AG10803 (cell line): ENCODE data around the gene CDH23.

Experiments
- DNase-seq: peaks from one replicate; pipeline ENCODE4 v3.0.0; 2010; ENCODE audit warnings: low read depth
- H3K4me3 ChIP-seq: 2 replicates; pipeline ENCODE4 v1.5.1; 2011; ENCODE audit warnings: mild to moderate bottlenecking, low read length, control low read depth
- CTCF ChIP-seq: conservative IDR thresholded peaks from 2 replicates; pipeline ENCODE4 v1.5.1; 2011; ENCODE audit warnings: mild to moderate bottlenecking, low read length, control low read depth, inconsistent platforms

CDH23 gene

GRCh38 chr10:71640607-71641006, 243.9 kb downstream of the CDH23 start:
- no peak for TF ChIP-seq CTCF
- H3K4me3 ChIP-seq: no peak overlapping the region
- DNase-seq: no peak

- DNase-seq: no peak
- no peak overlapping the region for H3K4me3 ChIP-seq
- TF ChIP-seq CTCF: no peak
Measured at GRCh38 chr10:71641449-71641848, 244.7 kb downstream of the CDH23 start.

- no peak overlapping the region for H3K4me3 ChIP-seq
- no peak for TF ChIP-seq CTCF
- DNase-seq: no peak
Measured at GRCh38 chr10:71641986-71642385, 245.3 kb downstream of the CDH23 start.

GRCh38 chr10:71643904-71644303, 247.2 kb downstream of the CDH23 start:
- H3K4me3 ChIP-seq: no peak overlapping the region
- no peak for DNase-seq
- TF ChIP-seq CTCF: no peak

- H3K4me3 ChIP-seq: no peak overlapping the region
- DNase-seq: no peak
- TF ChIP-seq CTCF: no peak
Measured at GRCh38 chr10:71644307-71645180, 247.8 kb downstream of the CDH23 start.

- no peak overlapping the region for H3K4me3 ChIP-seq
- no peak for TF ChIP-seq CTCF
Measured at GRCh38 chr10:71645185-71645584, 248.5 kb downstream of the CDH23 start.

GRCh38 chr10:71646037-71646436, 249.3 kb downstream of the CDH23 start:
- no peak for TF ChIP-seq CTCF
- H3K4me3 ChIP-seq: no peak overlapping the region
- DNase-seq: no peak

More at GRCh38 chr10:71645185-71645584, 248.5 kb downstream of the CDH23 start:
- DNase-seq: no peak
